CD4-positive, alpha-beta T cell treated with Interleukin-2 at 100 ng/mL for 4 hours (primary cell): Measurements from ENCODE around the gene INSIG2.
A peak's percentile ranks its signal among the peaks of the same experiment; 100 is the strongest.
"Not testable (repeated sequence)": the region's sequence is repeated elsewhere in the genome, so short reads cannot be mapped to it uniquely, and the experiment has no call there.

Source experiments
- DNase-seq: peaks from one replicate; pipeline ENCODE4 v3.0.0-alpha.2; 2020; ENCODE audit warnings: low spot score

Gene INSIG2

GRCh38 chr2:118061135-118061955, 26.9 kb upstream of the INSIG2 start:
- peak; percentile 5 for DNase-seq

GRCh38 chr2:118062048-118062447, 26.2 kb upstream of the INSIG2 start:
- no peak for DNase-seq

GRCh38 chr2:118062669-118063068, 25.6 kb upstream of the INSIG2 start:
- no peak for DNase-seq

- no peak for DNase-seq
Measured at GRCh38 chr2:118065015-118065706, 23.1 kb upstream of the INSIG2 start.

DNA sequence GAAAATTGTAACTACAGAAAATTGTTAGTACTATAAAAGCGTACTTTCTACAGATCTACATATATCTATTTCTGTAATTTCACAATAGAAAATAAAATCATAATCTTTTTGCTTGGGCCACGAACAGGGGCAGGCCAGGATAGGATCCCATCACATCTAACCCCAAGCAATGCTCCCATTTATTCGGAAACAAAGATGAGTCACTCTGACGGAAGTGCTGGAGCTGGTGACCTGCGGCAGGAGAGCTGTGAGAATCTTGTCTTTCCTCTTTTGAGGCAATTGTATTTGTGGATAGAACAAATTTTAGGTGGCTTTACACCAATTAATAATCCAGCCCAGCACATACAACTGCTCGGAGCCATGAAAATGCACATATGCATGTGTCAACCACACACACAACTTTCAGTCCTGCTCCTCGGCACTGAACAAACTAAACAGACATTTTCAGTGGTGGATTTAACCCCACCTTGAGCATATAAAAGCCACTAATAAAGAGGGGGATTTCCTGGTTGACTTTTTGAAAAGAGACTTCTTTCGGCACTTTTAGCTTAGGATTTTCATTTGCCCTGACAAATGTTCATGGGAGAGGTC, 22.3 kb upstream of the INSIG2 start:
- no peak for DNase-seq

- DNase-seq: no peak
Measured at GRCh38 chr2:118077636-118078247, 10.5 kb upstream of the INSIG2 start.

DNA sequence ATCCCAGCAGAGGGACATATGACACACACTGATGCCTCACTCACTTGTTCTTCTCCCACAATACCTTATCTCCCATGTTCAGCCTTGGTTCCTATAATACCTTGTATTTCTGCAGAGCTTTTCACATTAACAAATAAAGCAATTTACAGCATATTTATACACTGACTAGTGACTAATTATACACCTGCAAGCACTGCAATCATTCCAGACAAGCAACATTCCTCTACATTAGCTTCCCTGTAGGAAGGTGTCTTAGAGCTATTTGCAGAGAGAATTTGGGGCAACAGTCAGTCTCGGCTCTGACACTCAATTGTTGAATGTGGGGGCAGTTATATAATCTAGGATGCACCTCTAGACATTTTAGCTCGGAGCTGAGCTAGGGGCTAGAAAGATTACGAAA, 9.5 kb upstream of the INSIG2 start:
- DNase-seq: no peak

DNA sequence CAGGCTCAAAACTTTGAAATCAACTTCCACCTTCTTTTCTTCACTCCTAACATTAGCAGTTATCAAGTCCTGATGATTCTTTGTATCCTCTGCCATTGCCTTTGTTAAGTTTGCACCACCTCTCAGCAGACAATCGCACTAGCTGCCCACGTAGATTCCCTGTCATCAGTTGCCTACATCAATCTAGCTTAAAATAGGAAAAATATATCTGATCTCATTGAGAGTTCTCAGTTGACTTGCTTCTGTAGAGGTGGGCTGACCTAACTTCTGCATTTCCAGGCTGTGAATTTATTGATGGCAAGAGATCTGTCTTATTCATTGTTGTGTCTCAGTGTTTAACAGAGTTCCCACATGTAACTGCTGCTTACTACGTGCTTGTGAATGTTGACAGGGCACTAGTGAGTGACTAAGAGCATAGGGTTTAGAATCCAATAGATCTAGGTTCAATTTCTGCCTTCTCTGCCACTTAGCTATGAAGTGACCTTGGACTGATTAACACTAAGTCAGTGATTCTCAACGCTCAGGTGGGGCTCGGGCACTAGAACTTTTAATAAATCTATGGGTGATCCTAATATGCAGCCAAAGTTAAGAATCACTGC, 3.7 kb upstream of the INSIG2 start:
- no peak for DNase-seq

GRCh38 chr2:118085173-118086023, 2.9 kb upstream of the INSIG2 start:
- no peak for DNase-seq

GRCh38 chr2:118086024-118086633, 2.1 kb upstream of the INSIG2 start:
- no peak for DNase-seq

- DNase-seq: peak; percentile 14
Measured at GRCh38 chr2:118089139-118089800, 999 bp downstream of the INSIG2 start.

DNA sequence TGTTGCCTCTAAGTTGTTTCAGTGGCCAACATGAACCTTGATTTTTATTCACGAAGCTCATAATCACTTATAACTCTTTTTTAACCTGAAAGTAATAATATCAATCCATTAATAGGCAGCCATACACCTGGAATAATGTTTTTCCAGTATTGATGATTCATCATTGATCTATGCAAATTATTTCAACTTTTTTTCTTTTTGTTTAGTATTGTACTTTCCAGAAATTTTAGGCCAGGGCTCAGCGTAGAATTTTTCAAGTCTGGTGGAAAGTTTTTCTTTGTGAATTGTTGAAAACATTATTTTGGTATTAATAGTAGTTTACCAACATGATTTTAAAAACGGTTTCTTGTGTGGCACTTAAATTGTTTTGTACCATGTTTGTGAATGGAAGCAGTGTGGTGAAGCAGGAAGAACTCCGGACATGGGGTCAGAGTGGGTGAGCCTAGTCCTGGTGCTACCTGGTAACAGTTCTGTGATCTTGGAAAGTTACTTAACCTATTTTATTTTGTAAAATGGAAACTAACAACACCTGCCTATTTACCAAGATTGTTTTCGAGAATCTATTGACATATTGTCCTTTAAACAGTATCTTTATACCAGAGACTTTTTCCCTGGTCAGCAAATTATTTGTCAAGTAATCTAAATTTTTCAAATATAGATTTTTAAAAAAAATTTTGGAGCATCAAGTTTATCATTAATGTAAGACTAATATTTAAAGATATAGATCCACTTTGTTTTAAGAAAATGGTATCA, 2.3 kb downstream of the INSIG2 start:
- DNase-seq: no peak

GRCh38 chr2:118091140-118091478, 2.8 kb downstream of the INSIG2 start:
- no peak for DNase-seq

DNA sequence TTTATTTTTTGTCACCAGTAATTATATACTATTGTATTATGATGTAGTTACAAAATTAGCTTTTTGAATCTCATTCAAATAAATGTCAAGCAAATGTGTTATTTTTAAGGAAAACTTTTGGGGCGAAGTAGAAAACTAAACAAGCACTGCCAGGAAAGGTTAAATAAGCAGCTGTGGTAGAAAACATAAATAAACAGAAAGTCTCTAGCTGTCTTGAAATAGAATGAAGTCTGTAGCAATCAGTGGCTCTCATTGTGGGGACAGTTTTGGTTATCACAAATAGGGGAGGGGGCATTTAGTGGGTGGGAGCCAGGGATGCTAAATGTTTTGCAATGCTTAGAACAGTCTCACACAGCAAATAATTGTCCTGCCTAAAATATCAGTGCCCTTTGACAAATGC, 3.4 kb downstream of the INSIG2 start:
- no peak for DNase-seq

- not testable (repeated sequence) for DNase-seq
Measured at GRCh38 chr2:118094102-118094501, 5.8 kb downstream of the INSIG2 start.

GRCh38 chr2:118094503-118094902, 6.2 kb downstream of the INSIG2 start:
- DNase-seq: no peak

GRCh38 chr2:118095610-118096009, 7.3 kb downstream of the INSIG2 start:
- no peak for DNase-seq

- DNase-seq: no peak
Measured at GRCh38 chr2:118097657-118098056, 9.4 kb downstream of the INSIG2 start.

GRCh38 chr2:118098307-118099030, 10.2 kb downstream of the INSIG2 start:
- DNase-seq: no peak
